K562 (cell line): ENCODE measurements around the gene TMEM143. TPM values are rescaled to one million over a fixed set of nuclear protein-coding genes. Genes with fewer than 3 reads are reported as not detected.

Source experiments
- CBX5 ChIP-seq: IDR thresholded peaks from 2 replicates; pipeline ENCODE4 v1.6.1; 2014; ENCODE audit warnings: low read depth, borderline replicate concordance
- E2F3 ChIP-seq: fragments of 250-450 bp; sonication (Bioruptor Pico); IDR thresholded peaks from 2 replicates; pipeline ENCODE4 v1.4.0; 2020; ENCODE audit warnings: mild to moderate bottlenecking
- FOXA1 ChIP-seq: fragments of 450-650 bp; IDR thresholded peaks from 2 replicates; pipeline ENCODE4 v1.6.1; 2016; ENCODE audit warnings: mild to moderate bottlenecking, borderline replicate concordance
- HOXB6 ChIP-seq: fragments of 250-450 bp; sonication (Bioruptor Pico); IDR thresholded peaks from 2 replicates; pipeline ENCODE4 v1.5.1; 2022; ENCODE audit warnings: mild to moderate bottlenecking, borderline replicate concordance
- MAX ChIP-seq: sonication (generic); formaldehyde crosslinking; IDR thresholded peaks from 2 replicates; pipeline ENCODE4 v1.9.0; 2022; ENCODE audit warnings: mild to moderate bottlenecking, missing genetic modification reagents
- MBD2 ChIP-seq: sonication (generic); IDR thresholded peaks from 2 replicates; pipeline ENCODE4 v1.6.1; 2016; ENCODE audit warnings: low read depth, borderline replicate concordance
- MXI1 ChIP-seq: IDR thresholded peaks from 2 replicates; pipeline ENCODE4 v1.6.1; 2011; ENCODE audit warnings: low read depth, mild to moderate bottlenecking, improper control_type of control experiment, low read length
- NR2F6 ChIP-seq: fragments of 450-650 bp; formaldehyde crosslinking; IDR thresholded peaks from 2 replicates; pipeline ENCODE4 v1.4.0; 2020; ENCODE audit warnings: mild to moderate bottlenecking
- POLR2H ChIP-seq: IDR thresholded peaks from 2 replicates; pipeline ENCODE4 v1.6.1; 2016; ENCODE audit warnings: missing genetic modification characterization, low read depth, mild to moderate bottlenecking, control low read depth, missing compliant biosample characterization, moderate library complexity
- RAD51 ChIP-seq: fragments of 450-650 bp; IDR thresholded peaks from 2 replicates; pipeline ENCODE4 v1.7.1; 2016; ENCODE audit warnings: low read depth, mild to moderate bottlenecking, borderline replicate concordance
- SMARCA4 ChIP-seq: fragments of 450-650 bp; IDR thresholded peaks from 2 replicates; pipeline ENCODE4 v1.6.1; 2016
- TCF7L2 ChIP-seq: fragments of 150-350 bp; IDR thresholded peaks from 2 replicates; pipeline ENCODE4 v1.6.1; 2016; ENCODE audit warnings: low read depth, mild to moderate bottlenecking, low read length, moderate library complexity
- TOE1 ChIP-seq, 2 experiments: fragments of 450-650 bp in 1 of 2; sonication (generic) in 1 of 2; formaldehyde crosslinking in 1 of 2; IDR thresholded peaks; 2 replicates each; pipeline versions ENCODE4 v1.7.1 to v1.8.0; 2016 to 2022; ENCODE audit warnings: borderline replicate concordance in 2 of 2, mild to moderate bottlenecking in 2 of 2, antibody characterized with exemption in 1 of 2, inconsistent platforms in 1 of 2, low read depth in 1 of 2, missing genetic modification reagents in 1 of 2, moderate library complexity in 1 of 2
- USF1 ChIP-seq: sonication (generic); formaldehyde crosslinking; IDR thresholded peaks from 2 replicates; pipeline ENCODE4 v1.9.0; 2022; ENCODE audit warnings: mild to moderate bottlenecking, missing genetic modification reagents
- WHSC1 ChIP-seq: IDR thresholded peaks from one replicate; pipeline ENCODE4 v1.6.1; 2012; ENCODE audit warnings: low read length, control low read depth, inconsistent platforms
- ZBTB17 ChIP-seq: fragments of 450-650 bp; formaldehyde crosslinking; IDR thresholded peaks from 2 replicates; pipeline ENCODE4 v1.4.0; 2020; ENCODE audit warnings: mild to moderate bottlenecking
- ZBTB8A ChIP-seq: fragments of 450-650 bp; IDR thresholded peaks from 2 replicates; pipeline ENCODE4 v1.6.1; 2018; ENCODE audit warnings: mild to moderate bottlenecking, moderate library complexity; ENCODE audit not compliant: partially characterized antibody
- ZNF586 ChIP-seq: fragments of 450-650 bp; formaldehyde crosslinking; conservative IDR thresholded peaks from 2 replicates; pipeline ENCODE4 v1.4.0; 2020; ENCODE audit warnings: mild to moderate bottlenecking, moderate library complexity
- ZNF695 ChIP-seq: fragments of 450-650 bp; formaldehyde crosslinking; IDR thresholded peaks from 2 replicates; pipeline ENCODE4 v1.4.0; 2020; ENCODE audit warnings: mild to moderate bottlenecking, moderate library complexity
- ZSCAN32 ChIP-seq: fragments of 450-650 bp; formaldehyde crosslinking; IDR thresholded peaks from 2 replicates; pipeline ENCODE4 v1.4.0; 2020; ENCODE audit warnings: mild to moderate bottlenecking, moderate library complexity
- polyA plus RNA-seq, 8 experiments: library from polyadenylated mRNA; depleted of rRNA in 4 of 8; stranded (reverse) in 5 of 8; unstranded in 3 of 8; fragments of >200 nt; fragmentation: Nextera tagmentation in 2 of 8; fragmentation: Illumina TruSeq in 1 of 8; extraction: Ambion mirVana in 2 of 8; extraction: Trizol in 1 of 8; gene quantifications; 2 replicates each; pipeline versions ENCODE4 v1.2.1 to v1.2.3, GENCODE V29; 2011 to 2014; ENCODE audit warnings: inconsistent platforms in 1 of 8, missing spikeins in 1 of 8
- total RNA-seq, 7 experiments: library from RNA; depleted of rRNA in 6 of 7; stranded (reverse); fragments of >200 nt in 6 of 7; fragmentation: Illumina TruSeq in 2 of 7; extraction: Trizol in 2 of 7; gene quantifications; 2 replicates each; pipeline versions ENCODE4 v1.2.1 to v1.2.3, GENCODE V29; 2011 to 2021; ENCODE audit warnings: low replicate concordance in 1 of 7
- TF ChIP-seq, protein P1 (sequence below): fragments of 450-650 bp; IDR thresholded peaks from 2 replicates; pipeline ENCODE4 v1.6.1; 2016; ENCODE audit warnings: mild to moderate bottlenecking
- TF ChIP-seq, protein P2 (sequence below): sonication (generic); formaldehyde crosslinking; IDR thresholded peaks from 2 replicates; pipeline ENCODE4 v1.8.1; 2023; ENCODE audit warnings: mild to moderate bottlenecking, missing genetic modification reagents
- TF ChIP-seq, protein P3 (sequence below): fragments of 250-450 bp; sonication (Bioruptor Pico); IDR thresholded peaks from 2 replicates; pipeline ENCODE4 v1.8.0; 2021; ENCODE audit warnings: borderline replicate concordance, mild to moderate bottlenecking, moderate library complexity; ENCODE audit not compliant: poor library complexity, severe bottlenecking

TMEM143 gene
- total and polyA plus RNA-seq, 9 of the 15 experiments (the other 6 are each of a cell fraction or from before 2014, with no cell fraction given), result 0.66 to 8.8 (median 4.3) TPM

GRCh38 chr19:48390188-48391099 is 26.7 kb upstream of the TMEM143 start (continued):
- TF ChIP-seq, protein P1, sequence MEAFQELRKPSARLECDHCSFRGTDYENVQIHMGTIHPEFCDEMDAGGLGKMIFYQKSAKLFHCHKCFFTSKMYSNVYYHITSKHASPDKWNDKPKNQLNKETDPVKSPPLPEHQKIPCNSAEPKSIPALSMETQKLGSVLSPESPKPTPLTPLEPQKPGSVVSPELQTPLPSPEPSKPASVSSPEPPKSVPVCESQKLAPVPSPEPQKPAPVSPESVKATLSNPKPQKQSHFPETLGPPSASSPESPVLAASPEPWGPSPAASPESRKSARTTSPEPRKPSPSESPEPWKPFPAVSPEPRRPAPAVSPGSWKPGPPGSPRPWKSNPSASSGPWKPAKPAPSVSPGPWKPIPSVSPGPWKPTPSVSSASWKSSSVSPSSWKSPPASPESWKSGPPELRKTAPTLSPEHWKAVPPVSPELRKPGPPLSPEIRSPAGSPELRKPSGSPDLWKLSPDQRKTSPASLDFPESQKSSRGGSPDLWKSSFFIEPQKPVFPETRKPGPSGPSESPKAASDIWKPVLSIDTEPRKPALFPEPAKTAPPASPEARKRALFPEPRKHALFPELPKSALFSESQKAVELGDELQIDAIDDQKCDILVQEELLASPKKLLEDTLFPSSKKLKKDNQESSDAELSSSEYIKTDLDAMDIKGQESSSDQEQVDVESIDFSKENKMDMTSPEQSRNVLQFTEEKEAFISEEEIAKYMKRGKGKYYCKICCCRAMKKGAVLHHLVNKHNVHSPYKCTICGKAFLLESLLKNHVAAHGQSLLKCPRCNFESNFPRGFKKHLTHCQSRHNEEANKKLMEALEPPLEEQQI, result no peak
- TF ChIP-seq, protein P2, sequence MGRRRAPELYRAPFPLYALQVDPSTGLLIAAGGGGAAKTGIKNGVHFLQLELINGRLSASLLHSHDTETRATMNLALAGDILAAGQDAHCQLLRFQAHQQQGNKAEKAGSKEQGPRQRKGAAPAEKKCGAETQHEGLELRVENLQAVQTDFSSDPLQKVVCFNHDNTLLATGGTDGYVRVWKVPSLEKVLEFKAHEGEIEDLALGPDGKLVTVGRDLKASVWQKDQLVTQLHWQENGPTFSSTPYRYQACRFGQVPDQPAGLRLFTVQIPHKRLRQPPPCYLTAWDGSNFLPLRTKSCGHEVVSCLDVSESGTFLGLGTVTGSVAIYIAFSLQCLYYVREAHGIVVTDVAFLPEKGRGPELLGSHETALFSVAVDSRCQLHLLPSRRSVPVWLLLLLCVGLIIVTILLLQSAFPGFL (CRISPR knock-in tag), result no peak
- TF ChIP-seq E2F3 (CRISPR knock-in tag) (no peak), FOXA1 (no peak), MBD2 (0 out of 2 replicates have a peak, but pooled peaks have one; percentile 14), MXI1 (no peak), ZNF586 (CRISPR knock-in tag) (no peak), WHSC1 (no peak), ZBTB8A (no peak), USF1 (CRISPR knock-in tag) (peak; percentile 35; the same call in 1 of the 2 replicates), RAD51 (no peak), TCF7L2 (no peak), ZNF695 (CRISPR knock-in tag) (no peak), POLR2H (tag) (no peak), MAX (no peak; the same call in 1 of the 2 replicates), NR2F6 (CRISPR knock-in tag) (no peak), CBX5 (no peak), HOXB6 (CRISPR knock-in tag) (no peak), ZSCAN32 (CRISPR knock-in tag) (no peak), SMARCA4 (0 out of 2 replicates have a peak, but pooled peaks have one; percentile 10), TOE1 (IDR thresholded peaks at IDR 0.05; ENCODE audit: borderline replicate concordance) (0 out of 2 replicates have a peak, but pooled peaks have one; percentile 49), TOE1 (CRISPR knock-in tag; IDR thresholded peaks at IDR 0.05; ENCODE audit: borderline replicate concordance, low read depth) (no peak), ZBTB17 (no peak)
- TF ChIP-seq, protein P3, sequence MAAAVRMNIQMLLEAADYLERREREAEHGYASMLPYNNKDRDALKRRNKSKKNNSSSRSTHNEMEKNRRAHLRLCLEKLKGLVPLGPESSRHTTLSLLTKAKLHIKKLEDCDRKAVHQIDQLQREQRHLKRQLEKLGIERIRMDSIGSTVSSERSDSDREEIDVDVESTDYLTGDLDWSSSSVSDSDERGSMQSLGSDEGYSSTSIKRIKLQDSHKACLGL (CRISPR knock-in tag), result no peak
